ENCODE measurements around the gene ZSCAN4. TPM values are rescaled to one million over a fixed set of nuclear protein-coding genes. Genes with fewer than 3 reads are reported as not detected.

The ZSCAN4 gene
- total and polyA plus RNA-seq, 8 donors: 0.05 to 1.5 (median 0.76) TPM; not detected in 5

GRCh38 chr19:57708641-57709361 is 40.1 kb downstream of the ZSCAN4 start, which contains the start of gene ZNF154:
Gene ZNF154 (minus strand): TSS chr19:57709204. CDS start chr19:57708971, 233 bp downstream.
- Histone ChIP-seq H3K36me3 (peaks cover 7 to 47% (median 12%) of the 10 kb centered on the region in 4 donors), H3K27ac (peak within 1 kb of the TSS in 4 of 5 donors; percentile 62 to 81 (median 68)), H3K9me3 (peaks cover 45 to 100% (median 92%) of the 10 kb centered on the region in 4 donors), H3K4me3 (peak within 1 kb of the TSS; percentile 38 to 54 (median 46)), H3K4me1 (no peaks in the 10 kb centered on the region), H3K27me3 (no peaks in the 10 kb centered on the region)
- WGBS, 5 donors: 3 to 5% (median 4%) methylated on average over 25 to 53 of the region's 53 CpGs
- TF ChIP-seq POLR2AphosphoS5 (IDR thresholded peaks at IDR 0.05) (no peak), CTCF (IDR thresholded peaks at IDR 0.05) (no peak), EP300 (IDR thresholded peaks at IDR 0.05) (no peak), POLR2A (IDR thresholded peaks at IDR 0.05) (no peak)
- peak in 1 of 2 donors; percentile 95 for DNase-seq
- intact Hi-C loops (cut with DNase I; ENCODE audit: low total_unique reads): no loop called here

- H3K4me1 ChIP-seq: no peaks in the 10 kb centered on the region
- peak in 1 of 2 donors; percentile 31 for DNase-seq
- peaks cover 39 to 100% (median 92%) of the 10 kb centered on the region in 4 donors for H3K9me3 ChIP-seq
- TF ChIP-seq EP300 (IDR thresholded peaks at IDR 0.05) (no peak), POLR2AphosphoS5 (IDR thresholded peaks at IDR 0.05) (no peak), CTCF (IDR thresholded peaks at IDR 0.05) (no peak), POLR2A (IDR thresholded peaks at IDR 0.05) (no peak)
- H3K36me3 ChIP-seq: peaks cover 0 to 47% (median 14%) of the 10 kb centered on the region in 4 donors
- H3K27me3 ChIP-seq: no peaks in the 10 kb centered on the region
- 56 to 68% (median 63%) methylated on average over 15 of the region's 15 CpGs for WGBS, 5 donors
- H3K4me3 ChIP-seq: peak overlapping the region in 2 of 4 donors; percentile 45 to 54
- H3K27ac ChIP-seq: peak overlapping the region in 1 of 5 donors; percentile 67
- intact Hi-C loops (cut with DNase I; ENCODE audit: low total_unique reads): no loop called here
Observed at GRCh38 chr19:57709616-57710015, 40.9 kb downstream of the ZSCAN4 start.

- TF ChIP-seq EP300 (IDR thresholded peaks at IDR 0.05) (no peak), POLR2A (IDR thresholded peaks at IDR 0.05) (no peak), POLR2AphosphoS5 (IDR thresholded peaks at IDR 0.05) (no peak), CTCF (IDR thresholded peaks at IDR 0.05) (no peak)
- intact Hi-C loops (cut with DNase I; ENCODE audit: low total_unique reads): no loop called here
- peaks cover 0 to 62% (median 24%) of the 10 kb centered on the region in 4 donors for H3K36me3 ChIP-seq
- H3K27ac ChIP-seq: no peak overlapping the region
- no peaks in the 10 kb centered on the region for H3K27me3 ChIP-seq
- 67 to 78% (median 69%) methylated on average over 1 of the region's 1 CpG for WGBS, 5 donors
- peaks cover 30 to 100% (median 86%) of the 10 kb centered on the region in 4 donors for H3K9me3 ChIP-seq
- DNase-seq: no peak
- H3K4me3 ChIP-seq: no peak overlapping the region
- H3K4me1 ChIP-seq: no peaks in the 10 kb centered on the region
Observed at GRCh38 chr19:57712222-57712621, 43.5 kb downstream of the ZSCAN4 start.

- DNase-seq: no peak
- no peak for TF ChIP-seq EP300 (IDR thresholded peaks at IDR 0.05)
- Histone ChIP-seq H3K4me1 (no peaks in the 10 kb centered on the region), H3K27me3 (no peaks in the 10 kb centered on the region), H3K36me3 (peaks cover 22 to 86% (median 59%) of the 10 kb centered on the region in 4 donors), H3K9me3 (peaks cover 54 to 100% (median 89%) of the 10 kb centered on the region in 4 donors), H3K4me3 (no peak overlapping the region), H3K27ac (no peak overlapping the region)
- intact Hi-C loops (cut with DNase I; ENCODE audit: low total_unique reads): no loop called here
Observed at GRCh38 chr19:57719424-57719823, 50.7 kb downstream of the ZSCAN4 start.

Measured in stomach (tissue), 9 donors.